Stimulated activated CD4-positive, alpha-beta T cell treated with anti-CD3 and anti-CD28 coated beads, Interleukin-1b, Interleukin-23, amount 100 ng/mL, for 4 hours (primary cell): ENCODE results near the gene ABHD8.
"Not testable (repeated sequence)": the region's sequence is repeated elsewhere in the genome, so short reads cannot be mapped to it uniquely, and the experiment has no call there.

Source experiments
- DNase-seq, 2 donors: peaks; one replicate each; pipeline ENCODE4 v3.0.0-alpha.2; 2020; ENCODE audit warnings: low read depth in 2 of 2

The ABHD8 gene

GRCh38 chr19:17296976-17297375 is 6.2 kb downstream of the ABHD8 start:
- DNase-seq: no peak

- DNase-seq: no peak
Observed at GRCh38 chr19:17296273-17296672, 7.0 kb downstream of the ABHD8 start.

GRCh38 chr19:17295551-17295950 is 7.7 kb downstream of the ABHD8 start:
- DNase-seq: not testable (repeated sequence)

GRCh38 chr19:17294051-17294891 is 9.0 kb downstream of the ABHD8 start:
- DNase-seq: peak; percentile 26 to 47

- no peak for DNase-seq
Observed at GRCh38 chr19:17293605-17294004, 9.6 kb downstream of the ABHD8 start.

GRCh38 chr19:17292301-17293074 is 10.7 kb downstream of the ABHD8 start:
- DNase-seq: peak; percentile 72 to 82

- DNase-seq: peak in 1 of 2 donors; percentile 35
Observed at GRCh38 chr19:17289489-17289888, 13.7 kb downstream of the ABHD8 start.

GRCh38 chr19:17286752-17287151 is 16.5 kb downstream of the ABHD8 start:
- DNase-seq: no peak

GRCh38 chr19:17286263-17286662 is 17.0 kb downstream of the ABHD8 start:
- no peak for DNase-seq

- no peak for DNase-seq
Observed at GRCh38 chr19:17285415-17286135, 17.6 kb downstream of the ABHD8 start.

- no peak for DNase-seq
Observed at GRCh38 chr19:17283504-17283996, 19.7 kb downstream of the ABHD8 start.

- peak; percentile 71 to 76 for DNase-seq
Observed at GRCh38 chr19:17282488-17283125, 20.6 kb downstream of the ABHD8 start.

GRCh38 chr19:17281391-17282304 is 21.6 kb downstream of the ABHD8 start, which contains the start of gene ANKLE1:
ANKLE1 (plus strand) TSS chr19:17281901; CDS start chr19:17281921, 20 bp downstream.
- DNase-seq: peak in 1 of 2 donors; percentile 50

GRCh38 chr19:17279436-17279835 is 23.8 kb downstream of the ABHD8 start:
- DNase-seq: no peak

GRCh38 chr19:17275441-17276175 is 27.6 kb downstream of the ABHD8 start:
- DNase-seq: no peak

- not testable (repeated sequence) for DNase-seq
Observed at GRCh38 chr19:17274892-17275291, 28.3 kb downstream of the ABHD8 start.

- no peak for DNase-seq
Observed at GRCh38 chr19:17268754-17269153, 34.5 kb downstream of the ABHD8 start.

GRCh38 chr19:17266975-17267788 is 36.0 kb downstream of the ABHD8 start, which contains the start of gene BABAM1:
BABAM1 (plus strand) TSS chr19:17267443; CDS start chr19:17268807, 1,364 bp downstream.
- peak; percentile 78 to 90 for DNase-seq

GRCh38 chr19:17266589-17266974 is 36.6 kb downstream of the ABHD8 start:
- no peak for DNase-seq
